ENCODE data around the gene SAE1. TPM values are rescaled to one million over a fixed set of nuclear protein-coding genes. Genes with fewer than 3 reads are reported as not detected.
A peak's percentile ranks its signal among the peaks of the same experiment; 100 is the strongest.

The SAE1 gene
- total RNA-seq, 1 experiment from 2014 or later, result 148 TPM

GRCh38 chr19:47107202-47107952, 23.3 kb upstream of the SAE1 start:
- H3K27ac ChIP-seq, result peak overlapping the region; percentile 62
- H3K36me3 ChIP-seq (ENCODE audit: low read depth), result peaks cover 21% of the 10 kb centered on the region
- peak; percentile 57 to 94 for DNase-seq
- H3K4me3 ChIP-seq, result peak overlapping the region; percentile 10; the same call in 1 of the 2 replicates
- H3K4me1 ChIP-seq (replicated peaks; ENCODE audit: insufficient read depth), result peaks cover 43% of the 10 kb centered on the region
- H3K4me2 ChIP-seq, result peak overlapping the region; percentile 65
- TF ChIP-seq EZH2 (IDR thresholded peaks at IDR 0.05; ENCODE audit: low read depth) (no peak), CTCF (conservative IDR thresholded peaks at IDR 0.05) (no peak)
- no peaks in the 10 kb centered on the region for H3K27me3 ChIP-seq (ENCODE audit: insufficient read depth, low read depth)
- ChIA-PET CTCF (interaction anchor here (0.6 kb wide), 1 partner anchor 16 kb away, joined by 3 read pairs; no protein-coding TSS in a partner anchor), POLR2A (ENCODE audit: unreplicated experiment) (interaction anchor here (0.5 kb wide), 1 partner anchor 199 kb away, joined by 17 read pairs; no protein-coding TSS in a partner anchor)
- no peaks in the 10 kb centered on the region for H3K9me3 ChIP-seq (ENCODE audit: insufficient read depth, low read depth)
- H3F3A ChIP-seq (ENCODE audit: insufficient read depth, low read depth), result peaks cover 44% of the 10 kb centered on the region
- H3K9me2 ChIP-seq (ENCODE audit: insufficient read depth), result no peaks in the 10 kb centered on the region
- intact Hi-C loops (cut with micrococcal nuclease; ENCODE audit: unreplicated experiment), result no loop called here
- no peak overlapping the region for H2AFZ ChIP-seq
- no TSS peak for BruUV-seq (replicated peaks)
- peaks cover 87% of the 10 kb centered on the region for H3K79me2 ChIP-seq (ENCODE audit: low read depth)
- H4K20me1 ChIP-seq (ENCODE audit: insufficient read depth), result peaks cover 21% of the 10 kb centered on the region; the same call in 1 of the 2 replicates

GRCh38 chr19:47107953-47108746, 22.5 kb upstream of the SAE1 start:
- Histone ChIP-seq H3K36me3 (ENCODE audit: low read depth) (peaks cover 21% of the 10 kb centered on the region), H3K9me3 (ENCODE audit: insufficient read depth, low read depth) (no peaks in the 10 kb centered on the region), H3K27ac (peak overlapping the region; percentile 62), H3K9me2 (ENCODE audit: insufficient read depth) (no peaks in the 10 kb centered on the region), H3K4me1 (replicated peaks; ENCODE audit: insufficient read depth) (peaks cover 43% of the 10 kb centered on the region), H3K27me3 (ENCODE audit: insufficient read depth, low read depth) (no peaks in the 10 kb centered on the region), H4K20me1 (ENCODE audit: insufficient read depth) (peaks cover 15% of the 10 kb centered on the region; the same call in 1 of the 2 replicates), H3K4me2 (peak overlapping the region; percentile 65), H3K4me3 (peak overlapping the region; percentile 10; the same call in 1 of the 2 replicates), H2AFZ (no peak overlapping the region), H3F3A (ENCODE audit: insufficient read depth, low read depth) (peaks cover 48% of the 10 kb centered on the region), H3K79me2 (ENCODE audit: low read depth) (peaks cover 79% of the 10 kb centered on the region)
- TF ChIP-seq EZH2 (IDR thresholded peaks at IDR 0.05; ENCODE audit: low read depth), result no peak
- no peak for TF ChIP-seq CTCF (conservative IDR thresholded peaks at IDR 0.05)
- ChIA-PET CTCF (interaction anchor here (0.6 kb wide), 1 partner anchor 15 kb away, joined by 3 read pairs; no protein-coding TSS in a partner anchor), POLR2A (ENCODE audit: unreplicated experiment) (interaction anchor here (0.7 kb wide), 1 partner anchor 73 kb away, joined by 5 read pairs; no protein-coding TSS in a partner anchor)
- BruUV-seq (replicated peaks), result no TSS peak
- peak in 1 of 2 experiments; percentile 51 for DNase-seq
- intact Hi-C loops (cut with micrococcal nuclease; ENCODE audit: unreplicated experiment), result no loop called here

GRCh38 chr19:47109177-47109540, 21.5 kb upstream of the SAE1 start:
- H3K4me3 ChIP-seq, result no peak overlapping the region
- intact Hi-C loops (cut with micrococcal nuclease; ENCODE audit: unreplicated experiment), result no loop called here
- peaks cover 78% of the 10 kb centered on the region for H3K79me2 ChIP-seq (ENCODE audit: low read depth)
- no peak overlapping the region for H2AFZ ChIP-seq
- peak overlapping the region; percentile 62 for H3K27ac ChIP-seq
- no peaks in the 10 kb centered on the region for H3K27me3 ChIP-seq (ENCODE audit: insufficient read depth, low read depth)
- no peak for TF ChIP-seq CTCF (conservative IDR thresholded peaks at IDR 0.05)
- no peak for TF ChIP-seq EZH2 (IDR thresholded peaks at IDR 0.05; ENCODE audit: low read depth)
- H3K9me2 ChIP-seq (ENCODE audit: insufficient read depth), result no peaks in the 10 kb centered on the region
- peaks cover 47% of the 10 kb centered on the region for H3K4me1 ChIP-seq (replicated peaks; ENCODE audit: insufficient read depth)
- peaks cover 21% of the 10 kb centered on the region for H3K36me3 ChIP-seq (ENCODE audit: low read depth)
- H4K20me1 ChIP-seq (ENCODE audit: insufficient read depth), result peaks cover 15% of the 10 kb centered on the region; the same call in 1 of the 2 replicates
- no peak for DNase-seq
- peak overlapping the region; percentile 86 for H3K4me2 ChIP-seq
- H3F3A ChIP-seq (ENCODE audit: insufficient read depth, low read depth), result peaks cover 51% of the 10 kb centered on the region
- no peaks in the 10 kb centered on the region for H3K9me3 ChIP-seq (ENCODE audit: insufficient read depth, low read depth)
- ChIA-PET CTCF (no interaction called here), POLR2A (ENCODE audit: unreplicated experiment) (no interaction called here)
- no TSS peak for BruUV-seq (replicated peaks)

All from PC-9 (cell line).